ENCODE data around the gene PCSK5.

The PCSK5 gene

GRCh38 chr9:75939536-75940111, 49.2 kb downstream of the PCSK5 start:
- Histone ChIP-seq H3K27me3 (ENCODE audit: low read length) (no peaks in the 10 kb centered on the region), H3K79me2 (ENCODE audit: insufficient read depth, low read length) (no peaks in the 10 kb centered on the region), H3K4me2 (ENCODE audit: low read depth, low read length, poor library complexity, severe bottlenecking) (no peak overlapping the region), H3K36me3 (ENCODE audit: low read length) (no peaks in the 10 kb centered on the region), H3K9me2 (replicated peaks; ENCODE audit: insufficient read depth, low read length) (no peaks in the 10 kb centered on the region), H3F3A (ENCODE audit: insufficient read depth) (no peaks in the 10 kb centered on the region), H3K9ac (ENCODE audit: low read length) (no peak overlapping the region), H3K27ac (ENCODE audit: low read depth, low read length) (no peak overlapping the region), H2AFZ (ENCODE audit: low read depth, low read length, severe bottlenecking) (no peak overlapping the region), H3K9me3 (ENCODE audit: insufficient read depth, low read length) (no peaks in the 10 kb centered on the region), H3K4me3 (ENCODE audit: insufficient read depth, low read length, poor library complexity, severe bottlenecking) (no peak overlapping the region), H4K20me1 (ENCODE audit: low read depth, low read length) (no peaks in the 10 kb centered on the region)
- TF ChIP-seq CTCF (IDR thresholded peaks at IDR 0.05; ENCODE audit: insufficient read depth, low read length, poor library complexity, severe bottlenecking) (no peak), EZH2phosphoT487 (conservative IDR thresholded peaks at IDR 0.05; ENCODE audit: low read length) (no peak)

- H3K4me2 ChIP-seq (ENCODE audit: low read depth, low read length, poor library complexity, severe bottlenecking) = no peak overlapping the region
- H3F3A ChIP-seq (ENCODE audit: insufficient read depth) = no peaks in the 10 kb centered on the region
- H3K4me3 ChIP-seq (ENCODE audit: insufficient read depth, low read length, poor library complexity, severe bottlenecking) = no peak overlapping the region
- no peaks in the 10 kb centered on the region for H3K36me3 ChIP-seq (ENCODE audit: low read length)
- H3K27ac ChIP-seq (ENCODE audit: low read depth, low read length) = no peak overlapping the region
- no peak overlapping the region for H3K9ac ChIP-seq (ENCODE audit: low read length)
- no peaks in the 10 kb centered on the region for H3K9me2 ChIP-seq (replicated peaks; ENCODE audit: insufficient read depth, low read length)
- no peak for TF ChIP-seq EZH2phosphoT487 (conservative IDR thresholded peaks at IDR 0.05; ENCODE audit: low read length)
- TF ChIP-seq CTCF (IDR thresholded peaks at IDR 0.05; ENCODE audit: insufficient read depth, low read length, poor library complexity, severe bottlenecking) = no peak
- no peaks in the 10 kb centered on the region for H3K27me3 ChIP-seq (ENCODE audit: low read length)
- no peaks in the 10 kb centered on the region for H3K79me2 ChIP-seq (ENCODE audit: insufficient read depth, low read length)
- H4K20me1 ChIP-seq (ENCODE audit: low read depth, low read length) = no peaks in the 10 kb centered on the region
- no peak overlapping the region for H2AFZ ChIP-seq (ENCODE audit: low read depth, low read length, severe bottlenecking)
- no peaks in the 10 kb centered on the region for H3K9me3 ChIP-seq (ENCODE audit: insufficient read depth, low read length)
These were observed 50.6 kb downstream of the PCSK5 start for GRCh38 chr9:75941066-75941465.

GRCh38 chr9:75941577-75942311, 51.3 kb downstream of the PCSK5 start:
- no peaks in the 10 kb centered on the region for H3K36me3 ChIP-seq (ENCODE audit: low read length)

More at GRCh38 chr9:75941577-75942311, 51.3 kb downstream of the PCSK5 start:
- Histone ChIP-seq H4K20me1 (ENCODE audit: low read depth, low read length) (no peaks in the 10 kb centered on the region), H3K27me3 (ENCODE audit: low read length) (no peaks in the 10 kb centered on the region), H3K4me2 (ENCODE audit: low read depth, low read length, poor library complexity, severe bottlenecking) (no peak overlapping the region), H3K27ac (ENCODE audit: low read depth, low read length) (no peak overlapping the region), H3F3A (ENCODE audit: insufficient read depth) (no peaks in the 10 kb centered on the region), H2AFZ (ENCODE audit: low read depth, low read length, severe bottlenecking) (no peak overlapping the region), H3K79me2 (ENCODE audit: insufficient read depth, low read length) (no peaks in the 10 kb centered on the region), H3K9me2 (replicated peaks; ENCODE audit: insufficient read depth, low read length) (no peaks in the 10 kb centered on the region), H3K4me3 (ENCODE audit: insufficient read depth, low read length, poor library complexity, severe bottlenecking) (no peak overlapping the region), H3K9ac (ENCODE audit: low read length) (no peak overlapping the region), H3K9me3 (ENCODE audit: insufficient read depth, low read length) (no peaks in the 10 kb centered on the region)
- no peak for TF ChIP-seq EZH2phosphoT487 (conservative IDR thresholded peaks at IDR 0.05; ENCODE audit: low read length)
- no peak for TF ChIP-seq CTCF (IDR thresholded peaks at IDR 0.05; ENCODE audit: insufficient read depth, low read length, poor library complexity, severe bottlenecking)
